Stimulated activated CD4-positive, alpha-beta T cell treated with anti-CD3 and anti-CD28 coated beads, TNF-alpha, amount 100 ng/mL, for 48 hours (primary cell): ENCODE results near the gene TXNRD2.
"Not testable (repeated sequence)": the region's sequence is repeated elsewhere in the genome, so short reads cannot be mapped to it uniquely, and the experiment has no call there.

Source experiments
- DNase-seq, 3 donors: peaks; one replicate each; pipeline ENCODE4 v3.0.0-alpha.2; 2020; ENCODE audit warnings: low read depth in 3 of 3

TXNRD2 gene

GRCh38 chr22:19948057-19948760 lies 6.6 kb upstream of the TXNRD2 start:
- DNase-seq, result no peak

GRCh38 chr22:19943082-19944026 lies 1.7 kb upstream of the TXNRD2 start:
- no peak for DNase-seq

GRCh38 chr22:19942157-19943081 lies 801 bp upstream of the TXNRD2 start:
- no peak for DNase-seq

- DNase-seq, result no peak
These were observed 868 bp downstream of the TXNRD2 start for GRCh38 chr22:19940536-19941364.

- no peak for DNase-seq
These were observed 3.8 kb downstream of the TXNRD2 start for GRCh38 chr22:19937616-19938473.

GRCh38 chr22:19936513-19936912 lies 5.1 kb downstream of the TXNRD2 start:
- no peak for DNase-seq

GRCh38 chr22:19935123-19935718 lies 6.4 kb downstream of the TXNRD2 start:
- DNase-seq, result not testable (repeated sequence)

GRCh38 chr22:19933341-19934241 lies 8.0 kb downstream of the TXNRD2 start:
- DNase-seq, result no peak

GRCh38 chr22:19932367-19933206 lies 9.0 kb downstream of the TXNRD2 start:
- DNase-seq, result no peak

- no peak for DNase-seq
These were observed 10.1 kb downstream of the TXNRD2 start for GRCh38 chr22:19931514-19931913.

- no peak for DNase-seq
These were observed 10.8 kb downstream of the TXNRD2 start for GRCh38 chr22:19930551-19931486.

- no peak for DNase-seq
These were observed 11.8 kb downstream of the TXNRD2 start for GRCh38 chr22:19929586-19930550.

- no peak for DNase-seq
These were observed 13.4 kb downstream of the TXNRD2 start for GRCh38 chr22:19928207-19928606.

GRCh38 chr22:19927696-19928095 lies 13.9 kb downstream of the TXNRD2 start:
- no peak for DNase-seq

GRCh38 chr22:19926028-19926427 lies 15.6 kb downstream of the TXNRD2 start:
- DNase-seq, result not testable (repeated sequence)
